HG02623 (cell line): ENCODE results near the gene LRP1.

Source experiments
- ATAC-seq: cut with Tn5 transposase; IDR thresholded peaks from one replicate; pipeline ENCODE4 v1.9.1; 2021; ENCODE audit warnings: moderate library complexity; ENCODE audit not compliant: unreplicated experiment

LRP1 gene

DNA sequence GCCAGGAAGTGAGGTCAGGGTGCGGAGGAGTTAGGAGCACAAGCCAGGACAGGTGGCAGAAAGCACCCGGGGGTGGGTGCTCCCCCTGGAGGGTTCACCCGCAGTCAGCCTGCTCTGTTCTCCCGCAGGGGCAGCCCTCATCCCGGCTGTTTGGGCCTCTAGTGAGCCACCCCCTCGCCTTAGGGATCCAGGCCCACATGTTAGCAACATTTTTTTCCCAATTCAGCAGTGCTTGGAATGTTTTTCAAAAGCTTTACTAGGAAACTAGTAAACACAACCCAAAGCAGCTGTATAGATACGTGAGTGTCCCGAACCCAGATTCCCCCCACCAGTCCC is 59.8 kb downstream of the LRP1 start:
- no peak for ATAC-seq

GRCh38 chr12:57190037-57190436 is 61.8 kb downstream of the LRP1 start:
- no peak for ATAC-seq

GRCh38 chr12:57190821-57191220 is 62.5 kb downstream of the LRP1 start:
- ATAC-seq = no peak

DNA sequence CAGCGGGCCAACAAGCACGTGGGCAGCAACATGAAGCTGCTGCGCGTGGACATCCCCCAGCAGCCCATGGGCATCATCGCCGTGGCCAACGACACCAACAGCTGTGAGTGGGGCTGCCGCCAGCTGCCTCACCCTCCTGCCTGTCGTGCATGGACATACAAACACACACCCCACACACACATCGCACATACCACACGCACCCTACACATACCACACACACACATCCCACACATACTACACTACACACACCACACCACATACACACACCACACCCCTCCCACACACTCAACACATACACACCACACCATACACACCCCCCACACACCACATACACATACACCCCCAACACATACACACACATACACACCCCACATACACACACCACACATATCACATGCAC is 63.1 kb downstream of the LRP1 start:
- no peak for ATAC-seq

DNA sequence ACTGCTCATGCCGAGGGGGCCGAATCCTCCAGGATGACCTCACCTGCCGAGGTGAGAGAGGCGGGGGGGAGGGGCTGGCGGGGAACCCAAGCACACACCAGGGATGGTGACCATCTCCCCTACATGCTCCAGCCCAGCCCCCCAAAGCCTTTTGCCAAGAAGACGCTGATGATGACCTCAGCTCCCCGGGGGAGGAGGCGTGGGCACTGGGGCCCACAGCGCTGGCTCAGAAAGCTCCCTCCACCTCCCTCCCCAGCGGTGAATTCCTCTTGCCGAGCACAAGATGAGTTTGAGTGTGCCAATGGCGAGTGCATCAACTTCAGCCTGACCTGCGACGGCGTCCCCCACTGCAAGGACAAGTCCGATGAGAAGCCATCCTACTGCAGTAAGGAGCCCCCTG is 64.6 kb downstream of the LRP1 start:
- no peak for ATAC-seq

- no peak for ATAC-seq
Measured at GRCh38 chr12:57193706-57194245, 65.5 kb downstream of the LRP1 start.

- ATAC-seq = no peak
Measured at GRCh38 chr12:57194253-57194652, 66.0 kb downstream of the LRP1 start.

DNA sequence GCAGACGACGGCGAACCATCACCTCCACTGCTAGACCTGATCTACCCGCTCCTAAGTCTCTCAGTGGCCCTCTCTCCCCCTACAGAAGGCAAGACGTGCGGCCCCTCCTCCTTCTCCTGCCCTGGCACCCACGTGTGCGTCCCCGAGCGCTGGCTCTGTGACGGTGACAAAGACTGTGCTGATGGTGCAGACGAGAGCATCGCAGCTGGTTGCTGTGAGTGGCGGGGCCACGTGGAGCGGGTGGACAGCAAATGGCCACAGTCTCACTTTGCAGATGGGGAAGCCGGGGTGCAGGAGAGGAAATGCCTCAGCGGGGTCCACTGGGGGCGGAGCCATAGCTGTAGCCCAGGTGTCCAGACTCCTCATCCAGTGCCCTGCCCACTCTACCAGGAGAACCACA is 66.9 kb downstream of the LRP1 start:
- no peak for ATAC-seq

DNA sequence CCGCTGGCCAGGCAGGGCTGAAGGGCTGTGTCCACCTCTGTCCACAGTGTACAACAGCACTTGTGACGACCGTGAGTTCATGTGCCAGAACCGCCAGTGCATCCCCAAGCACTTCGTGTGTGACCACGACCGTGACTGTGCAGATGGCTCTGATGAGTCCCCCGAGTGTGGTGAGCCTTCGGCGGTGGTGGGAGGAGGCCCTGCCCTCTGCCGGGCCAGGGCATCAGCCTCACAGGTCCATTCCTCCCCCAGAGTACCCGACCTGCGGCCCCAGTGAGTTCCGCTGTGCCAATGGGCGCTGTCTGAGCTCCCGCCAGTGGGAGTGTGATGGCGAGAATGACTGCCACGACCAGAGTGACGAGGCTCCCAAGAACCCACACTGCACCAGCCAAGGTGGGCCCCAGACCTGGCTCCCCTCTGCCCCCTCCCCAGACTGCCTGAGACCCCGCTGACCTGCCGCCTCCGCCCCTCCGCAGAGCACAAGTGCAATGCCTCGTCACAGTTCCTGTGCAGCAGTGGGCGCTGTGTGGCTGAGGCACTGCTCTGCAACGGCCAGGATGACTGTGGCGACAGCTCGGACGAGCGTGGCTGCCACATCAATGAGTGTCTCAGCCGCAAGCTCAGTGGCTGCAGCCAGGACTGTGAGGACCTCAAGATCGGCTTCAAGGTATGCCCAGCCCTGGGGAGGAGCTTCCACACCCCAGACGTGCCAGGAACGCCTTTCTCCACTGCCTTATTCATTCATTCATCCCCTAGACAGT is 67.5 kb downstream of the LRP1 start:
- ATAC-seq = no peak

GRCh38 chr12:57196439-57196838 is 68.2 kb downstream of the LRP1 start:
- ATAC-seq = no peak

DNA sequence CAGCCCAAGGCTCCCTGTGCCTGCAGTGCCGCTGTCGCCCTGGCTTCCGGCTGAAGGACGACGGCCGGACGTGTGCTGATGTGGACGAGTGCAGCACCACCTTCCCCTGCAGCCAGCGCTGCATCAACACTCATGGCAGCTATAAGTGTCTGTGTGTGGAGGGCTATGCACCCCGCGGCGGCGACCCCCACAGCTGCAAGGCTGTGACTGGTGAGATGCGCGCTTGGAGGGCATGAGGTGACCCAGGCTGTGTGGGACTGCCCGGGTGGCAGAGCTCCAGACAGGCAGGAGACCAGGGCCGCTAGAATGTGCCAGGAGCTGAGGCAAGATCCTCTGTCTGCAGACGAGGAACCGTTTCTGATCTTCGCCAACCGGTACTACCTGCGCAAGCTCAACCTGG is 68.7 kb downstream of the LRP1 start:
- no peak for ATAC-seq

- ATAC-seq = no peak
Measured at GRCh38 chr12:57198329-57198728, 70.0 kb downstream of the LRP1 start.

- no peak for ATAC-seq
Measured at GRCh38 chr12:57199191-57199590, 70.9 kb downstream of the LRP1 start.

GRCh38 chr12:57200497-57200896 is 72.2 kb downstream of the LRP1 start:
- no peak for ATAC-seq

DNA sequence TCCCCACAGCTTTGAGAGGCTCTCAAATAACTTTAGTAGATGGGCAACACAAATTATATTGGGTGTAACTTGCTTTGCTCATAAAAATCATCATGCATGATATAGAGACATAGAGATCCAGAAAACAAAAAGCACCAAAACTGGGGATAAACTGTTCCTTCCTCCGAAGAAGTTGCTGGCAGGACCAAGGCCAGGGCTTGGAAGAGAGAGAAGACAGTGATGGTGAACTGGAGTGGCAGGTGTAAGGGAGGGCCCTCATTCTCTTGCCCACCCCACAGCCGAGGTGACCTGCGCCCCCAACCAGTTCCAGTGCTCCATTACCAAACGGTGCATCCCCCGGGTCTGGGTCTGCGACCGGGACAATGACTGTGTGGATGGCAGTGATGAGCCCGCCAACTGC is 72.9 kb downstream of the LRP1 start:
- no peak for ATAC-seq

DNA sequence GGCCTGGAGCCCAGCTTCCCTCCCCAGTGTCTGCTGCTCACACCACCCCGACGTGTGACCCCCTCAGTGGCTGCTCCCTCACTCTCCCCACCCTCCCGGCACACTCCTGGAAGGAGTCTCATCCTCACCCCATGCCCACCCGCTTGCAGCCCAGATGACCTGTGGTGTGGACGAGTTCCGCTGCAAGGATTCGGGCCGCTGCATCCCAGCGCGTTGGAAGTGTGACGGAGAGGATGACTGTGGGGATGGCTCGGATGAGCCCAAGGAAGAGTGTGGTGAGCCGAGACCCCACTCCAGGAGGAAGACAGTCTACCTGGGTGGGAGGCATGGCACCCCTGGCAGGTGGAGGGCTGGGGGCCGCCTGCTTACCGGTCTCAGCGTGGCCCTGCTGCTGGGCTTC is 73.3 kb downstream of the LRP1 start:
- ATAC-seq = no peak

- ATAC-seq = no peak
Measured at GRCh38 chr12:57202321-57202720, 74.0 kb downstream of the LRP1 start.

DNA sequence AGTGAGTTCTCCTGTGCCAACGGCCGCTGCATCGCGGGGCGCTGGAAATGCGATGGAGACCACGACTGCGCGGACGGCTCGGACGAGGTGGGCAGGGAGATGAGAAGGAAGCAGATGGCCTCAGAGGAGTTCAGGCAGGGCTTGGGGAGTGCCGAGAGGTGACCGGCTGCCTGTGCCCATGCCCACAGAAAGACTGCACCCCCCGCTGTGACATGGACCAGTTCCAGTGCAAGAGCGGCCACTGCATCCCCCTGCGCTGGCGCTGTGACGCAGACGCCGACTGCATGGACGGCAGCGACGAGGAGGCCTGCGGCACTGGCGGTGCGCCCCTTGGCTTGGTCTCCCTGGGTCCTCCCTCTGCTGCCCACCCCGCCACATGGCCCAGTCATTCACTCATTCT is 74.9 kb downstream of the LRP1 start:
- no peak for ATAC-seq

- no peak for ATAC-seq
Measured at GRCh38 chr12:57203791-57204190, 75.5 kb downstream of the LRP1 start.

DNA sequence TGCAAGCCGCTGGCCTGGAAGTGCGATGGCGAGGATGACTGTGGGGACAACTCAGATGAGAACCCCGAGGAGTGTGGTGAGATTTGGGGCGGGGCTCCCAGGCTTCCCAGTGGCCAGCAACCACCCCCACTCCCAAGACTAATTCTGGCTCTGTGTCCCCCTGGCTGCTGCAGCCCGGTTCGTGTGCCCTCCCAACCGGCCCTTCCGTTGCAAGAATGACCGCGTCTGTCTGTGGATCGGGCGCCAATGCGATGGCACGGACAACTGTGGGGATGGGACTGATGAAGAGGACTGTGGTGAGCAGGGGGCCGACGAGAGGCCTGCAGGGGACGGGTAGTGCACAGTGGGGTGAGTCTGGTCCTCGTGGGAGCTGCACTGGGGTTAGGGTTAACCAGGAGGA is 76.2 kb downstream of the LRP1 start:
- ATAC-seq = no peak

DNA sequence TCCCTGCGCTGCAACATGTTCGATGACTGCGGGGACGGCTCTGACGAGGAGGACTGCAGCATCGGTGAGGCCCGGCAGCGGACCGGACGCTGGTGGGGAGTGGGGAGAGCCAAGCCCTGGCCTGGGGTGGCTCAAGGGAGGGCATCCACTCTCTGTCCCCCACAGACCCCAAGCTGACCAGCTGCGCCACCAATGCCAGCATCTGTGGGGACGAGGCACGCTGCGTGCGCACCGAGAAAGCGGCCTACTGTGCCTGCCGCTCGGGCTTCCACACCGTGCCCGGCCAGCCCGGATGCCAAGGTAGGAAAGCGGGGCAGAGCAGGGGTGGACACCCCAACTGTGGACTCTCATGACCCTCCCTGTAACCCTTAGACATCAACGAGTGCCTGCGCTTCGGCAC is 76.9 kb downstream of the LRP1 start:
- no peak for ATAC-seq

DNA sequence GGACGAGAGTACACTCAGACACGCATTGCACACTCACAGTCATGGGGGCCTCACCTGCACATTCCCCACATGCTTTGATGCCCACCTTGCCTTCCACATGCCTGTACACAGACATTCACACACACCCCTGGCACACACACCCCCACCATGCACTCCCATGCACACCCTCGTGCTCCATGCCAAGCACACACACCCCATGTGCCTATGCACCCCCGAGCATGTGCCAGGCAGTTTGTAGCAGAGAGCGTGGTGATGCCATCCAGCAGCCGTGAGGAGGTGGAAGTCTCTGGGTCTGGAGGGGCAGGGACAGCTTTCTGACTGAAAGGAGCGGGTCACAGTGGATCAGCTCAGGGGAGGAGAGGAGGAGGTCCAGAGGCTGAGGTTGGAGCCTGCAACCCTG is 77.6 kb downstream of the LRP1 start:
- no peak for ATAC-seq
